ENCODE data around the gene ADRA2B. TPM values are rescaled to one million over a fixed set of nuclear protein-coding genes. Genes with fewer than 3 reads are reported as not detected.
A peak's percentile ranks its signal among the peaks of the same experiment; 100 is the strongest.

Gene ADRA2B
- total RNA-seq, 2 donors from 2014 or later, result under 0.01 to 0.26 TPM

DNA sequence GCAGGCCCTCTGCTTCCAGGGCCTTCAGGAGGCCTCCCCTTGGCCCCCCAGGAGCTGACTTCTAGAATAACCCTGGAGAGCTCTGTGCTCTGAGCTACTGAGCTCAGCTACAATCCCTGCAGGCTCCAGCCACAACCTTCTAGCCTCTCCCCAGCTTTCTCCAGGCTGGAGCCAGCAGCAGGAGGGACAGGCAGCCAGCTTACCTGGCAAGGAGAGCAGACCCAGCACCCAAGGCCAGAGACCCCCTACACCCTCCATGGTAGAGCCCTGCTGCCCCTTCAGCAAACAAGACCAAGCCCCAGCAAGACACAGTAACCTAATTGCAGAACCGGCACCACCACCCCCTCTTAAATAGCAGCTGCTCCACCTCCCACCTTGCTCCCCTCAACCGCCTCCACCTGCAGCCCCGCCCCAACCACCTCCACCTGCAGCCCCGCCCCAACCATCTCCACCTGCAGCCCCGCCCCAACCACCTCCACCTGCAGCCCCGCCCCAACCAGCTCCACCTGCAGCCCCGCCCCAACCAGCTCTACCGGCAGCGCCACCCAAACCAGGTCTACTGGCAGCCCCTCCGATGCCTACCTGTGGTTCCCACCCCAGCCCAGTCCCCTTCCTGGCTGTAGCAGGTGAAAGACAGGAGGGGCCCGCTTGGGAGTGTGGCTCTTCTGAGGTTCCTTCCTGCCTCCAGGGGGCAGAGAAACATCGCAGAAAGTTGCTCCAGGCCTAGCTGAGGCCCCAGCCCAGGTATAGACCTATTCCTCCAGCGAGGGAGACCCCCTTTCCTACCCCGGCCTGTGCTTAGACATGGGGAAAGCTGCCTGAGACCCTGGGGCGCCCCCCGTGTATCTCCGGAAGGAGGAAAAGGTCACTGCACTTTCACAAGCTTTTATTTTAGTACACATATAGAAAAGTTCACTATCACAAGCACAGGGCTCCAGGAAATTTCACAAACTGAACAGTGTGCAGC is 22.1 kb upstream of the ADRA2B start, which contains the start of gene ASTL:
TSS of gene ASTL (minus strand) at position 324 of the 967 bp plus-strand sequence. CDS start at position 258, 66 bp downstream.
- DNase-seq, result peak; percentile 74 to 81 (median 77)
- peaks cover 9% of the 10 kb centered on the region for H3K4me1 ChIP-seq
- peak within 1 kb of the TSS in 1 of 4 donors; percentile 18 for H3K27ac ChIP-seq
- H3K27me3 ChIP-seq, result no peaks in the 10 kb centered on the region
- intact Hi-C loops (cut with DNase I), result no loop called here
- H3K9me3 ChIP-seq, result no peaks in the 10 kb centered on the region
- WGBS, 2 donors, result 2 to 6% methylated on average over 8 to 17 of the region's 17 CpGs
- ATAC-seq, result peak; percentile 76
- no peaks in the 10 kb centered on the region for H3K36me3 ChIP-seq (replicated peaks in 1 of 2; ENCODE audit: insufficient read depth in 1 of 2, low read depth in 2 of 2)
- TF ChIP-seq POLR2A (IDR thresholded peaks at IDR 0.05), result no peak
- TF ChIP-seq, protein P1, sequence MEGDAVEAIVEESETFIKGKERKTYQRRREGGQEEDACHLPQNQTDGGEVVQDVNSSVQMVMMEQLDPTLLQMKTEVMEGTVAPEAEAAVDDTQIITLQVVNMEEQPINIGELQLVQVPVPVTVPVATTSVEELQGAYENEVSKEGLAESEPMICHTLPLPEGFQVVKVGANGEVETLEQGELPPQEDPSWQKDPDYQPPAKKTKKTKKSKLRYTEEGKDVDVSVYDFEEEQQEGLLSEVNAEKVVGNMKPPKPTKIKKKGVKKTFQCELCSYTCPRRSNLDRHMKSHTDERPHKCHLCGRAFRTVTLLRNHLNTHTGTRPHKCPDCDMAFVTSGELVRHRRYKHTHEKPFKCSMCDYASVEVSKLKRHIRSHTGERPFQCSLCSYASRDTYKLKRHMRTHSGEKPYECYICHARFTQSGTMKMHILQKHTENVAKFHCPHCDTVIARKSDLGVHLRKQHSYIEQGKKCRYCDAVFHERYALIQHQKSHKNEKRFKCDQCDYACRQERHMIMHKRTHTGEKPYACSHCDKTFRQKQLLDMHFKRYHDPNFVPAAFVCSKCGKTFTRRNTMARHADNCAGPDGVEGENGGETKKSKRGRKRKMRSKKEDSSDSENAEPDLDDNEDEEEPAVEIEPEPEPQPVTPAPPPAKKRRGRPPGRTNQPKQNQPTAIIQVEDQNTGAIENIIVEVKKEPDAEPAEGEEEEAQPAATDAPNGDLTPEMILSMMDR (IDR thresholded peaks at IDR 0.05), result peak; percentile 7 to 65 (median 63)
- H3K4me3 ChIP-seq, result no peak within 1 kb of the TSS

DNA sequence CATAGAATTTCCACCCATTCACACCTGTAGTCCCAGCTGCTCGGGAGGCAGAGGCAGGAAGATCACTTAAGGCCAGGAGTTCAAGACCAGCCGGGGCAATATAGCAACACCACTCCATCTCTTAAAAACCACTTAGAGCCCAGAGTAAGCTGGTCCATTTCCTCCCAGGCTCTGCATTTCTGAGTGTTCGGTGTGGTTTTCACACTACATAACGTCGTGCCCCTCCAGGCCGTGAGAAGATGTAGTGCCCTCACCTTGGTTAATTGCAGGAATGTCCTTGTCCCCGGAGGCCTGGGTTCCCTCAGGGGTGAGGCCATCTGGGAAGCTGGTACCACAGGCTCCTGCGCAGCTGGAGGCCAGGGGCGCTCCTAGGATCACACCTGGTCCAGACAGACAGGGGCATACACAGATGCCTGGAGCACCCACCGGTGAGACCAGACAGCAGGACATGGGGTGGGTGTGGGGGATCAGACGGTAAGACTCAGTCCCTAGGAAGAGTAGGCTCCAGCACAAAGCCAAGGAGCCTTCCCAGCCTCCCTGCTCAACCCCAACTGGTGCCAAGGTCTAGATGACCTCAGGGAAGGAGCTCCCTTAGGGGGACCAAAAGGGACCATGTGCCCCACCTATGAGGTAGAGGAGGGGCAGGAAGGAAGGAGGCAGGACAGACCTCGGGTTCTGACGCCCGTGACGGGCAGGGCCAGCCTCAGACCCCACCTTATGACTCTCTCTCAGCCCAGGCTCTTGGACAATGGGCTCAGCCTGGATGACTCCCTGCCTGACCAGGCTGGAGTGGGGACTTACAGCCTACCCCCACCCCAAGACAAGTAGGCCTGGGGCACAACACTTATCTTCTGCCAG is 21.2 kb upstream of the ADRA2B start:
- Histone ChIP-seq H3K36me3 (replicated peaks in 1 of 2; ENCODE audit: insufficient read depth in 1 of 2, low read depth in 2 of 2) (no peaks in the 10 kb centered on the region), H3K27me3 (no peaks in the 10 kb centered on the region), H3K27ac (no peak overlapping the region), H3K4me3 (no peak overlapping the region), H3K4me1 (peaks cover 9% of the 10 kb centered on the region), H3K9me3 (no peaks in the 10 kb centered on the region)
- TF ChIP-seq POLR2A (IDR thresholded peaks at IDR 0.05), result no peak
- intact Hi-C loops (cut with DNase I), result no loop called here
- 78 to 79% methylated on average over 10 to 14 of the region's 15 CpGs for WGBS, 2 donors
- ATAC-seq (no peak), DNase-seq (no peak)

DNA sequence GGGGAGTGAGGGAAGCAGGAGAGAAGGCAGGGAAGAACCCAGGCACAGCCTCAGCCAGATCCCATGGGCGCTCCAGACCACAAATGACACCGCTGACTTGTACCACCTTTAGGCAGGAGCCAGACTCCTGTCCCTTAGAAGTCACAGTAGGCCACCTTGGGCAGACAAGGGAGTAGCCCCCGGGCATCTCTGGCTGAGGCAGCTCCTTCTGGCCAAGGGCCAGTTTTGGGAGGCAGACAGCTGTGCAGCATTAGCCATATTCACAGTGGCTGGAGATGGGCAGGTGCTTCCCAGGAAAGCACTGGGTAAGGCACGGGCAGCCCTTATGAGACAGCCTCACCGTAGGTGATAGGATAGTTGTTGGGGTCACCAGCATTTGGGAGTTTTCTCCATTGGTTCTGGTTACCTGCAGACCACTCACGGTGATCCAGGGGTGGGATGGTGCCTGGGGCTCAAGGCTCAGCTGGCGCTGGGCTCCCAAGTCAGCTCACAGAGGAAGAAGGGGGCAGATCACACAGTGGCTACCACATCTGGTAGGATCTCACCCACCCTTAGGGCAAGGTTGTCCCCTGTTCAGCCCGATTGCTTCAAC is 19.9 kb upstream of the ADRA2B start:
- DNase-seq, result no peak
- intact Hi-C loops (cut with DNase I), result no loop called here
- Histone ChIP-seq H3K4me1 (peaks cover 9% of the 10 kb centered on the region), H3K27me3 (no peaks in the 10 kb centered on the region), H3K27ac (no peak overlapping the region), H3K4me3 (no peak overlapping the region), H3K9me3 (no peaks in the 10 kb centered on the region), H3K36me3 (replicated peaks in 1 of 2; ENCODE audit: insufficient read depth in 1 of 2, low read depth in 2 of 2) (no peaks in the 10 kb centered on the region)
- WGBS, 2 donors, result 69 to 82% methylated on average over 8 of the region's 8 CpGs
- ATAC-seq, result no peak
- TF ChIP-seq, protein P1 (IDR thresholded peaks at IDR 0.05), result no peak
- no peak for TF ChIP-seq POLR2A (IDR thresholded peaks at IDR 0.05)

DNA sequence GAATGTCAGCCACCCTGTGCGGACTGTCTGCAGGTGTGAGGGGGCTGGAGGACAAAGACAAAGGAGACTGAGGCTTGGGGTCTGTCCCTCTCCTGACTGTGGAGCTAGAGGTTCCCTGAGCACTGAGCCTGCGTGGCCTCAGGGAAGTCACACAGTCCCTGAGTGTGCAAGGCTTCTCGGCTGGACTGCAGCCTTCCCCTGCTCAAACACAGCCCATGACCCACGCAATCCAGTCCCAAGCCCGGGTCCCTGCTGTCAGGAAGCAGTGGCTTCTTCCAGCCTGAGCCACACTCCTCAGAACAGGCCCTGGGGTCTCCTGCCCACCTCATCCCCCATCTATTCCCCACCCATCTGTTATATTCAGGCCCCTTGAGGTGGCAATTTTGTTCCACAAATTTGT is 19.2 kb upstream of the ADRA2B start:
- Histone ChIP-seq H3K9me3 (no peaks in the 10 kb centered on the region), H3K4me3 (no peak overlapping the region), H3K36me3 (replicated peaks in 1 of 2; ENCODE audit: insufficient read depth in 1 of 2, low read depth in 2 of 2) (no peaks in the 10 kb centered on the region), H3K27me3 (no peaks in the 10 kb centered on the region), H3K27ac (no peak overlapping the region), H3K4me1 (peaks cover 9% of the 10 kb centered on the region)
- WGBS, 2 donors, result 61 to 91% methylated on average over 5 of the region's 5 CpGs
- TF ChIP-seq, protein P1 (IDR thresholded peaks at IDR 0.05), result no peak
- TF ChIP-seq POLR2A (IDR thresholded peaks at IDR 0.05), result no peak
- intact Hi-C loops (cut with DNase I), result no loop called here
- no peak for DNase-seq
- no peak for ATAC-seq

Data from body of pancreas (tissue), 4 donors.